SKM-1 (cell line): ENCODE measurements around the gene SCN7A.
A peak's percentile ranks its signal among the peaks of the same experiment; 100 is the strongest.

Experiments
- DNase-seq: peaks from one replicate; lab custom pipeline; 2025; ENCODE audit not compliant: unreplicated experiment; lab: John Stamatoyannopoulos, UW

The SCN7A gene

GRCh38 chr2:166404831-166405568 is 89.0 kb downstream of the SCN7A start:
- no peak for DNase-seq

GRCh38 chr2:166394245-166394644 is 99.8 kb downstream of the SCN7A start:
- no peak for DNase-seq

- DNase-seq, result no peak
Measured at GRCh38 chr2:166393008-166393407, 101.0 kb downstream of the SCN7A start.

GRCh38 chr2:166388481-166389070 is 105.5 kb downstream of the SCN7A start:
- DNase-seq, result no peak

GRCh38 chr2:166385313-166385712 is 108.7 kb downstream of the SCN7A start:
- no peak for DNase-seq

- DNase-seq, result no peak
Measured at GRCh38 chr2:166384774-166385173, 109.3 kb downstream of the SCN7A start.

GRCh38 chr2:166382448-166382847 is 111.6 kb downstream of the SCN7A start:
- DNase-seq, result no peak

GRCh38 chr2:166380615-166381014 is 113.4 kb downstream of the SCN7A start:
- DNase-seq, result no peak

GRCh38 chr2:166376873-166377272 is 117.2 kb downstream of the SCN7A start:
- no peak for DNase-seq

GRCh38 chr2:166376488-166376828 is 117.6 kb downstream of the SCN7A start:
- DNase-seq, result no peak

GRCh38 chr2:166375736-166376487 is 118.1 kb downstream of the SCN7A start, which contains the start of gene SCN9A:
Gene SCN9A, minus strand, starts transcription at chr2:166375944. Its CDS starts 64,188 bp downstream, at chr2:166311756.
- DNase-seq, result peak; percentile 47

- no peak for DNase-seq
Measured at GRCh38 chr2:166375195-166375735, 118.8 kb downstream of the SCN7A start.

- DNase-seq, result no peak
Measured at GRCh38 chr2:166373951-166374350, 120.1 kb downstream of the SCN7A start.

GRCh38 chr2:166373539-166373938 is 120.5 kb downstream of the SCN7A start:
- no peak for DNase-seq

GRCh38 chr2:166373105-166373504 is 120.9 kb downstream of the SCN7A start:
- DNase-seq, result no peak

- DNase-seq, result no peak
Measured at GRCh38 chr2:166372046-166372445, 122.0 kb downstream of the SCN7A start.

- DNase-seq, result no peak
Measured at GRCh38 chr2:166365803-166366420, 128.1 kb downstream of the SCN7A start.

GRCh38 chr2:166365239-166365638 is 128.8 kb downstream of the SCN7A start:
- DNase-seq, result no peak

GRCh38 chr2:166364476-166365161 is 129.4 kb downstream of the SCN7A start:
- no peak for DNase-seq

- no peak for DNase-seq
Measured at GRCh38 chr2:166361351-166362153, 132.5 kb downstream of the SCN7A start.
